Medulla oblongata (tissue), 1 donor: ENCODE data around the gene PHF13.
"Not testable (repeated sequence)": the region's sequence is repeated elsewhere in the genome, so short reads cannot be mapped to it uniquely, and the experiment has no call there.

Experiments used
- DNase-seq: peaks from one replicate; pipeline ENCODE4 v3.0.0-alpha.2; 2015; ENCODE audit errors: extremely low spot score

The PHF13 gene

DNA sequence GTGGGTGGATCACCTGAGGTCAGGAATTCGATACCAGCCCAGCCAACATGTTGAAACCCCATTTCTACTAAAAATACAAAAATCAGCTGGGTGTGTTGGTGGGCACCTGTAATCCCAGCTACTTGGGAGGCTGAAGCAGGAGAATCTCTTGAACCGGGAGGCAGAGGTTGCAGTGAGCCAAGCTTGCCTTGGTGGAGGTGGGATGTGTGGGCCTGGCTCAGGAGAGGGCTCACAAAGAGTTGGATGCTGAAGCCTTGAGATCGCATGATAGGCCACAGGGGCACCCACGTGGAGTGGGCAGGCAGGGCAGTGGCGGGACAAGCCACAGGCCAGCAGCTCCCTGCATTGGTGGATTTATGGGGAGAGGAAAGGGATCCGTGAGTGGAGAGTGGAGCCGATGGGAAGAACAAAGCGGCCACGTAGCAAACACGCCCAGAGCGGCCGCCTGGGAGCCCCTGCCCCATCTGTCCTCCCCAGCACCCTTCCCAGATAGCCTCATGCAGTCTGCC lies 15.5 kb downstream of the PHF13 start:
- no peak for DNase-seq

- no peak for DNase-seq
These were observed 16.5 kb downstream of the PHF13 start for GRCh38 chr1:6630027-6630426.

- no peak for DNase-seq
These were observed 17.5 kb downstream of the PHF13 start for GRCh38 chr1:6631058-6631457.

DNA sequence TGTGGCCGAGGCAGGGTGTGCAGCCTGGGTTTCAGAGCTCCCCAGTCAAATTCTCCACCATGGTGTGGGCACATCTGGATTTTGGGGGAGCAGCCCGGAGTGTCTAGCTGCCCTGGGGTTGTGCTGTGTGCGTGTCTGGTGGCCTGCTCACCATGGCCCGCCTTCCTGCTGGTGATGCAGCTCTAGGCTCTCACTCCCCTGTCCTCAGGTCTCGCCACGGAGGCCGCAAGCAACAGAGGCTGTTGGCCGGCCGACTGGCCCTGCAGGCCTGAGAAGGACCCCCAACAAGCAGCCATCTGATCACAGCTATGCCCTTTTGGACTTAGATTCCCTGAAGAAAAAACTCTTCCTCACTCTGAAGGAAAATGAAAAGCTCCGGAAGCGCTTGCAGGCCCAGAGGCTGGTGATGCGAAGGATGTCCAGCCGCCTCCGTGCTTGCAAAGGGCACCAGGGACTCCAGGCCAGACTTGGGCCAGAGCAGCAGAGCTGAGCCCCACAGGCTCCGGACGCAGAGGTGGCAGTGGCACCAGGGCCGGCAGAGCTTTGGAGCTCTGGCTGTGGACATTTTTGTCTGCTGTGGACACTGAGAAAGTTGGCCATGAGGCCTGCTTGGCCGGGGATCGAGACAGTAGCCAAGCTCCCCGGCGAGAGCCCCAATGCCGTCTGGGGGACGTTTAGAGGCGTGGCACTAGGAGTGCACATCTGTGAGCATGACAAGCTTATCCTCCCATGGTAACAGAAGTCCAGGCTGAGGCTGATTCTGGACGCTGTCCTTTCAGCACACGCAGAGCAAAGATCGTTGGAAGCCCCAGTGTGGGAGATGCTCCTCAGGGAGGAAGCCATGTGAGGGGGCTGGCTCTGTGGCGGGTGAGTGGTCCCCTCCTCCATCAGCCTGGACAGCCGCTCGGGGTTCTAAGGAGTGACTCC lies 19.3 kb downstream of the PHF13 start:
- no peak for DNase-seq

DNA sequence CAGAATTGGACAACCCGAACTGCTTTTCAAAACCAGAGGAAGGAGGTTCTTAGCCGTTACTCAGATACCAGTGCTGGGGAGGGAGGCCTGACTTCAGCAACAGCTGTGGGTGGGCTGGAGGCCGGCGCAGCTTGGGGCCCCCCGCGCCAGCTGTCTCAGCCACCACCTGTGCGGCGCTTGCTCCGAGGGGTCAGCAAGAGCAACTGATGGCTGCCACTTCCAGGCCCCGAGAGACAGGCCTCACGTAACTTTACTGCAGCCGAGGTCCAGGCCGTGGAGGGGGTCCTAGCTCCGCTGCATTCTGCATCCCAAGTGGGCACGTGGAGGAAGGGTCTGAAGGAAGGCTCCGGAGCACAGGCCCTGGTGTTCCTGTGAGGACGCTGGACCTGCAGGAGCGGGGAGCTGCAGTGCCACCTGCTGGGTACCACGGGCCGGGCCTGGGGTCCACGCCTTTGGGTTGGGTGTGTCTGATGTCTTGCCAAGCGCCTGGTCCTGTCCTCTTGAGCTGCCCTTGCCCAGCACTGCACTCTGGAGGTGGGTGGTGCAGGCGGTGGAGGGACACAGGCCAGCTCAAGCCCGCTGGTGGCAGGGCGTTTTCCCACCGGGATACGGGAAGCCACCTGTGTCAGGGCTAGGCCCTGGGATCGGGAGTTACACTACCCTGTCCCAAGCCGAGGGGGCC lies 21.0 kb downstream of the PHF13 start:
- no peak for DNase-seq

DNA sequence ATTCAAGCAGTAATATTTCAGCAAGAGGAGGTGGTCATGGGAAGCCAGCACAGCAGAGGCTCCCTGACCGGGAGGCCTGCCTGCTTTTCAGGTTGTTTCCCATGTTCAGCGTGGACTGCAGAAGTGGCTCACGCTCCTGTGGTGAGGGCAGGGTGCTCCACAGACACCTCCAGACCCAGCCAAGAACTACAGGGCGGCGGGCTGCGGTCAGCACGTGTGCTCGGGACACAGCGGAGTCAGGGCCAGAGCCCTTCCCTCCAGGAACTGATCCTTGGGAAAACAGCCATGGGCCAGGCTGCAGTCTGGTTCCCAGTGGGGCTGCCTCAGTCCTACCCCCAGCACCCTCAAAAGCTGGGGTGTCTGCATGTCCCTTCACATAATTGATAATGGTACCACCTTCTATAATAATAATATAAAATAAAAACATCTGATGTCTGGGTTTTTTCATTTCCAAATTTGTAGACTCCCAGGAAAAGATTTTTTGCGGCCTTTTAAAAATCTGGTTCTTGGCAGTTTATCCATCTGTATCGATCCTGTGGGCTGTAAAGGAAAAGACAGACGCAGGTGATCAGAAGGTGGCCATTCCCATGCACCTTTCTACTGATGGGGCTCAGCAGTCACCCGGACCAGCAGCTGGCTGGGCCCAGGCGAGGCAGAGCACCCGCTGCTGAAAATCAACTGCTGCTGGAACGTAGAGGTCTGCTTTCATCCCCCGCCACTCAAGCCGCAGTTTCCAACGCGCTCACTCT lies 21.8 kb downstream of the PHF13 start:
- DNase-seq: no peak

- no peak for DNase-seq
These were observed 22.6 kb downstream of the PHF13 start for GRCh38 chr1:6635910-6636760.

GRCh38 chr1:6636778-6637177 lies 23.2 kb downstream of the PHF13 start:
- not testable (repeated sequence) for DNase-seq

- DNase-seq: no peak
These were observed 24.2 kb downstream of the PHF13 start for GRCh38 chr1:6637770-6638169.

- peak; percentile 49 for DNase-seq
These were observed 24.7 kb downstream of the PHF13 start for GRCh38 chr1:6638226-6638625.

GRCh38 chr1:6640867-6641266 lies 27.3 kb downstream of the PHF13 start:
- DNase-seq: not testable (repeated sequence)

GRCh38 chr1:6645018-6645417 lies 31.5 kb downstream of the PHF13 start:
- DNase-seq: no peak

DNA sequence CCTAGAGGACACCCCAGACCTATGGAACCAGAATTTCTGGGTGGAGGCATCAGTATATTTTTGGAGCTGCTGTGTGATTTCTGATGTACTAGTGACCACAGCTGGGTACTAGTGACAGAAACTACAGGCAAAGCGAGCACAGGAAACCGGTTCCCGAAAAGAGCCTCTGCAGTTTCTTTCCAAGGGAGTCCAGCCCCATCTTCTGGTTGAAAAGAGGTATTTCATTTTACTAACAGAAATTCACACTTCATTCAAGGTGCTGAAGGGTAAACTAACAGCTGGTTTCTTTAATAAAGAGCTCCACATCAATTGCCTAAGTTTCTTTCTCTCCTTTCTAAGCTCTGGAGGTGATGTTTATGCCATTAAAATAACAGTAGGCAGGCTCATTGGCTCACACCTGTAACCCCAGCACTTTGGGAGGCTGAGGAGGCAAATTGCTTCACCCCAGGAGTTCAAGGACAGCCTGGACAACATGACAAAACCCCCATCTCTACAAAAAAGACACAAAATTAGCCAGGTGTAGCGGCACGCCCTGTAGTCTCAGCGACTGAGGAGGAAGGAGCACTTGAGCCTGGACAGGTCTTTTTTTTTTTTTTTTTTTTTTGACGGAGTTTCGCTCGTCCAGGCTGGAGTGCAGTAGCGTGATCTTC lies 33.1 kb downstream of the PHF13 start:
- peak; percentile 63 for DNase-seq

DNA sequence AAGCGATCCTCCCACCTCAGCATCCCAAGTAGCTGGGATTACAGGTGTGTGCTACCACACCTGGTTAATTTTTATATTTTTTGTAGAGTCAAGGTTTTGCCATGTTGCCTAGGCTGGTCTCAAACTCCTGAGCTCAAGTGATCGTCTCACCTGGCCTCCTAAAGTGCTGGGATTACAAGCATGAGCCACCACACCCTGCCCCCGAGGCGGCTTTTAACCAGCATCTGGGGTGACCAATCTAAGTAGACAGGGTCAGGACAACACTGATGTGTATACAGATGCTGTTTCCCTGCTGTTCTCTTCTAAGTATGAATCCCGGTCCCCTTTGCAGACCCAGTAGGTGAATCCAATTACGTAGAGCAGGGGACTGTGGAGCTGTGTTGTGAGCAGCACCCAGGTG lies 35.0 kb downstream of the PHF13 start:
- no peak for DNase-seq

DNA sequence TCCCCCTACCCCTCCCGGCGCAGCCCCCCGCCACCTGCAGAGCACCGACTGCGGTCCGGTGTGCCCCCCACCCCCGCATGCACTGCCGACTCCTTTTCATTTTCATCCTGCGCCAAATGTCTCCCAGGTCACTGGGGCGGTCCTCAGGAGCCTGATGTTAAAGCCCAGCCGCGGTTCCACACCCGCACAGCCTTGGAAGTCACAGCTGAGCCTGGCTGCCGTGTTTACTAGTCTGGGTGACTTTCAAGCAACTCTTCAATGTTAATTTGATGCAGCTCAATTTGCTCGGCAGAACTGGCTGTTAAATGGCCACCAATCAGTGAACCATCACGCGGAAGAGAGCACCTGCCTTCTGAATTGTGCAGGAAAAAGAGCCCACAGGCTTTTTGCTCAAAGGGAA lies 38.4 kb downstream of the PHF13 start:
- no peak for DNase-seq

DNA sequence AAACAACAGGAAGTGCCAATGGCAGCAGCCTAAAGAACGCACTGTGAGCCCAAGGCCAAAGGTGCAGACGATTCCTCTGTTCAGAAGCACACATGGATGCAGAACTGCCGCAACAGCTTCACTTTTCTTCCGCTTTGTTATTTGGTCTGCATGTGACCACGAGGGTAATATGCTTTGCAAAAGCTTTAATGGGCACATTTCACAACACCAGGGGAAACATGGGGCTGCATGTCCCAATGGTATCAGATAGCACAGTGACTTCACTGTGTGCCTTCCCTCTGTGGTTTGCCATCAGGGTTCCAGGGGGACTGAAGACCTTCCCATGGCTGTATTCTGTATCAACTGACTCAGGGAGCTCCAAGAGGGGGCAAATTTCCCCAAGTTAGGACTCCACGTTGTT lies 39.5 kb downstream of the PHF13 start:
- DNase-seq: no peak

DNA sequence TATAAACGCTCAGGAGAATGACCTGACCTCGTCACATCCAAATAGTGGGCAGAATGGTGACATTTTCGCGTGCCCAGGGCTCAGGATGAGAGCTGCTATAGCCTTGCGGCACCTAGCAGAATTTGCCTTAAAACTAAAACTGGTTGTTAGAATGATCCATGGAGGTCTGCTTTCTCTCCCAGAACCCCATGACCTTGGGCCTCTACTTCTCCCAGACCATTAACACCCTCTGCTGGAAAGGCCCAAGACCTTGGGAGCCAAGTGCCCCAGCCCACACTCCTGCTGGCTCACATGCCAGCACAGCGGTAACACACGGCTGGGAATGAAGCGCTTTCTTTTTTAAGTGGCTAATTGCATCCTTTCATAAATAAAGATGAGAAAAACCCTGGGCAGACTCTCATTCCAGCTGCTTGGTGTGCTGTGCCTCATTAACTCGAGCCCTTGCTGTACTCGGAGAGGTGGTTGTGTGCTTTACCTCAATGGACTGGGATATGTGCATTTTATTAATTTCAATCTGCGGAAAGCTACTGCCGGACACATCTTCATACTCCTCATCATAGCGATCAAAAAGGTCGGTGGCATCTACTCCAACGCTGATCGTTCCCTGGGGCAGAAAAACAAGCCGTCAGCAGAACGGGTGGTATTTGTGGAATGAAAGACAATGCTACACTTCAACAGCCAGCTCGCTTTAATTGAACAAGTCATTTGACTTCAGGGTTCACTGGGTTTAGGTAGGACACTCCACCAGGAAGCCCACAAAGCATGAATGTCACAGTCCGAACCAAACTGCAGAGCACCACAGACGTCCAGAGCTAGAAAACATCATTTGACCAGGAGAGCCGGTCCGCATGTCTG lies 40.1 kb downstream of the PHF13 start:
- no peak for DNase-seq

GRCh38 chr1:6657138-6657537 lies 43.6 kb downstream of the PHF13 start:
- no peak for DNase-seq

GRCh38 chr1:6658359-6659060 lies 45.0 kb downstream of the PHF13 start:
- no peak for DNase-seq
